Right atrium auricular region (tissue), 2 donors: ENCODE measurements around the gene POU1F1. TPM values are rescaled to one million over a fixed set of nuclear protein-coding genes. Genes with fewer than 3 reads are reported as not detected.

ENCODE experiments used
- DNase-seq: peaks from one replicate; pipeline ENCODE4 v3.0.0-alpha.2; 2019; ENCODE audit warnings: low spot score
- H3K27ac ChIP-seq, 2 donors: fragments of 200-600 bp; sonication (generic); 1 replicate in 1 of 2; 2 replicates in 1 of 2; pipeline ENCODE4 v1.5.1; 2016 to 2019
- H3K27me3 ChIP-seq, 2 donors: fragments of 200-600 bp; sonication (generic); one replicate each; pipeline versions ENCODE4 v1.5.1 to v1.6.0; 2017 to 2019
- H3K36me3 ChIP-seq: fragments of 200-600 bp; sonication (generic); one replicate; pipeline ENCODE4 v1.5.1; 2016
- H3K4me1 ChIP-seq, 2 donors: fragments of 200-600 bp; sonication (generic); one replicate each; pipeline versions ENCODE4 v1.5.1 to v1.6.0; 2017 to 2019
- H3K4me3 ChIP-seq, 2 donors: fragments of 200-600 bp; sonication (generic); 1 replicate in 1 of 2; 2 replicates in 1 of 2; pipeline ENCODE4 v1.5.1; 2017 to 2019; ENCODE audit warnings: mild to moderate bottlenecking in 1 of 2, moderate library complexity in 1 of 2
- H3K9me3 ChIP-seq, 2 donors: fragments of 200-600 bp; sonication (generic); one replicate each; pipeline ENCODE4 v1.5.1; 2019
- CTCF ChIP-seq, 2 donors: fragments of 200-600 bp; sonication (generic); IDR thresholded peaks; one replicate each; pipeline ENCODE4 v1.5.1; 2019; ENCODE audit warnings: antibody characterized with exemption in 2 of 2
- total RNA-seq, 2 donors: library from RNA; depleted of rRNA; stranded (reverse); fragments of >200 nt; gene quantifications; one replicate each; pipeline ENCODE4 v1.1.0, GENCODE V29; 2016

The POU1F1 gene, protein sequence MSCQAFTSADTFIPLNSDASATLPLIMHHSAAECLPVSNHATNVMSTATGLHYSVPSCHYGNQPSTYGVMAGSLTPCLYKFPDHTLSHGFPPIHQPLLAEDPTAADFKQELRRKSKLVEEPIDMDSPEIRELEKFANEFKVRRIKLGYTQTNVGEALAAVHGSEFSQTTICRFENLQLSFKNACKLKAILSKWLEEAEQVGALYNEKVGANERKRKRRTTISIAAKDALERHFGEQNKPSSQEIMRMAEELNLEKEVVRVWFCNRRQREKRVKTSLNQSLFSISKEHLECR
- not detected for total RNA-seq

DNA sequence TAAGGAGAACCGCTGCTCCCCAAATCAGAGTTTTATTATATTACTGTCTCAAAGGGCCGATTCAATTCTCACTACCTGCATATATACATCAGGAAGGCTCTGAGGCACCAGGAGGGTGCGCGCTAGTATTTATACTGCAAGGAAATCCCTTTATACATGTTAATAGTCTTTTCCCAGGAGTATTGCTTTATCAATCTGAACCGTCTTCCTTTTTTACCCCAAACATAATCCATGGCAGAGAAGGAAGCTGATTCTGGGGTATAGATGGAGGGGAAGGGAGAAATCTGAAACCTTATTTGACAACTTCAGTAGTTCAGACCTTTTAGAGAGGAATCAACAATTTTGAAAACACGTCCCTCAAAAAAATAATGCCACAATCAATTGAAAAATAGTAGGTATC lies at the start of gene POU1F1:
Gene POU1F1, minus strand, starts transcription at position 101 of the 400 bp plus-strand sequence. CDS start 122 bp downstream, outside the sequence.
- H3K27ac ChIP-seq = no peak within 1 kb of the TSS
- no peaks in the 10 kb centered on the region for H3K9me3 ChIP-seq
- no peaks in the 10 kb centered on the region for H3K27me3 ChIP-seq
- H3K4me1 ChIP-seq = no peaks in the 10 kb centered on the region
- DNase-seq = no peak
- TF ChIP-seq CTCF (IDR thresholded peaks at IDR 0.05) = no peak
- no peaks in the 10 kb centered on the region for H3K36me3 ChIP-seq
- H3K4me3 ChIP-seq = no peak within 1 kb of the TSS

- Histone ChIP-seq H3K27ac (no peak overlapping the region), H3K4me1 (no peaks in the 10 kb centered on the region), H3K4me3 (no peak overlapping the region), H3K9me3 (no peaks in the 10 kb centered on the region), H3K36me3 (no peaks in the 10 kb centered on the region), H3K27me3 (no peaks in the 10 kb centered on the region)
- TF ChIP-seq CTCF (IDR thresholded peaks at IDR 0.05) = no peak
- DNase-seq = no peak
These were observed 48.2 kb upstream of the POU1F1 start for GRCh38 chr3:87324609-87325008.

DNA sequence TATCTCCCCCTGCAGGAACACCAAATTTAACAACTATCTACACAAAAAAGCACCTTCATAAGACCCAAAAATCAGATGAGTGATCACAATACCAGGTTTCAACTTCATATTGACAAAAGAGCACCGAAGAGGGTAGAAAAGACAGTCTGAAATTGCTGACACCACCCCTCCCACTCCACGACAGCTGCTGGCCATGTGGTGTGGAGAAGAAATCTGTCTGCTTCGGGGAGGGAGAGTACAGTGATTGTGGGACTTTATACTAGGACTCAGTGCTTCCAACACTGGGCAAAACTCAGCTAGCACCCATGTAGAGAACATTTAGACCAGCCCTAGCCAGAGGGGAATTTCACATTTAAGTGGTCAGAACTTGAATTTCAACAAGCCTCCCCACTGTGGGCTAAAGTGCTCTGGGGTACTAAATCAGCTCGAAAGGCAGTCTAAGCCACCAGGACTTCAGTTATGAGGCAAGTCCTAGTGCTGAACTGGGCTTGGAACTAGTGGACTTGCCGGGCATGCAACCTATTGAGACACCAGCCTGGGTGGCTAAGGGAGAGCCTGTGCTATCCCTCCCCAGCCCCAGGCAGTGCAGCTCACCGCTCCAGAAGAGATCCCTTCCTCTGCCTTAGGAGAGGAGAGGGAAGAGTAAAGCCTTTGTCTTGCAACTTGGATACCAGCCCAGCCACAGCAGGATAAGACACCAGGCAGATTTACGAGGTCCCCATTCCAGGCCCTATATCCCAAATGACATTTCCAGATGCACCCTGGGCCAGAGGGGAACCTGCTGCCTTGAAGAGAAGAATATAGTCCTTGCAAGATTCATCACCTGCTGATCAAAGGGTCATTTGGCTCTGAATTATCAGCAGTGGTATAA lies 44.6 kb upstream of the POU1F1 start:
- H3K4me1 ChIP-seq = no peaks in the 10 kb centered on the region
- H3K36me3 ChIP-seq = no peaks in the 10 kb centered on the region
- no peak for TF ChIP-seq CTCF (IDR thresholded peaks at IDR 0.05)
- no peak overlapping the region for H3K27ac ChIP-seq
- no peaks in the 10 kb centered on the region for H3K9me3 ChIP-seq
- no peak overlapping the region for H3K4me3 ChIP-seq
- no peak for DNase-seq
- no peaks in the 10 kb centered on the region for H3K27me3 ChIP-seq

GRCh38 chr3:87318617-87319021 lies 42.2 kb upstream of the POU1F1 start:
- Histone ChIP-seq H3K9me3 (no peaks in the 10 kb centered on the region), H3K4me3 (no peak overlapping the region), H3K27ac (no peak overlapping the region), H3K27me3 (no peaks in the 10 kb centered on the region), H3K4me1 (no peaks in the 10 kb centered on the region), H3K36me3 (no peaks in the 10 kb centered on the region)
- DNase-seq = no peak
- no peak for TF ChIP-seq CTCF (IDR thresholded peaks at IDR 0.05)

GRCh38 chr3:87317779-87318178 lies 41.4 kb upstream of the POU1F1 start:
- no peak for DNase-seq
- no peaks in the 10 kb centered on the region for H3K4me1 ChIP-seq
- H3K27me3 ChIP-seq = no peaks in the 10 kb centered on the region
- no peaks in the 10 kb centered on the region for H3K9me3 ChIP-seq
- no peaks in the 10 kb centered on the region for H3K36me3 ChIP-seq
- no peak for TF ChIP-seq CTCF (IDR thresholded peaks at IDR 0.05)
- no peak overlapping the region for H3K4me3 ChIP-seq
- H3K27ac ChIP-seq = no peak overlapping the region
